Endothelial cell of umbilical vein (primary cell): ENCODE data around the gene ABCA3. TPM values are rescaled to one million over a fixed set of nuclear protein-coding genes. Genes with fewer than 3 reads are reported as not detected.

Experiments used
- BruUV-seq: library from RNA; stranded (reverse); fragments of 400-500 nt; replicated peaks from 2 replicates; lab custom pipeline; 2021; lab: Mats Ljungman, UMichigan
- CTCF ChIA-PET: fragments of 300-600, 350-600 bp; sonication (Branson Sonifier 250); formaldehyde crosslinking; loops from one replicate; lab custom pipeline; 2021; ENCODE audit warnings: antibody characterized with exemption, inconsistent platforms; lab: Charles Lee
- POLR2A ChIA-PET: fragments of 300-600, 350-600 bp; sonication (Branson Sonifier 250); formaldehyde crosslinking; loops from one replicate; lab custom pipeline; 2021; ENCODE audit warnings: antibody characterized with exemption, inconsistent platforms; lab: Charles Lee
- DNase-seq: peaks from one replicate; pipeline ENCODE4 v3.0.0-alpha.2; 2011; ENCODE audit warnings: low read depth, low spot score
- FAIRE-seq: peaks from 2 replicates; lab custom pipeline; 2011; peaks lifted over from hg19 to GRCh38; lab: Jason Lieb, UNC
- H2AFZ ChIP-seq: 2 replicates; pipeline ENCODE4 v1.6.0; 2012; ENCODE audit warnings: low read depth, low read length, control low read depth, inconsistent platforms
- H3K27ac ChIP-seq: 2 replicates; pipeline ENCODE4 v1.5.1; 2011; ENCODE audit warnings: low read depth, mild to moderate bottlenecking, control low read depth, low read length, moderate library complexity; ENCODE audit not compliant: insufficient read depth
- H3K27me3 ChIP-seq, 2 experiments: 2 replicates each; pipeline versions ENCODE4 v1.6.0 to v1.6.1; 2011; ENCODE audit warnings: low read length in 2 of 2, mixed read lengths in 1 of 2; ENCODE audit not compliant: control insufficient read depth in 2 of 2, insufficient read depth in 2 of 2
- H3K36me3 ChIP-seq, 2 experiments: 2 replicates in 1 of 2; 3 replicates in 1 of 2; pipeline ENCODE4 v1.5.1; 2011; ENCODE audit warnings: low read length in 2 of 2, mild to moderate bottlenecking in 1 of 2, moderate library complexity in 1 of 2; ENCODE audit not compliant: control insufficient read depth in 2 of 2, insufficient read depth in 2 of 2; ENCODE audit errors: extremely low read depth in 1 of 2
- H3K4me1 ChIP-seq: 3 replicates; pipeline ENCODE4 v1.5.1; 2011; ENCODE audit warnings: mild to moderate bottlenecking, low read length; ENCODE audit not compliant: control insufficient read depth, insufficient read depth; ENCODE audit errors: extremely low read depth
- H3K4me2 ChIP-seq: 2 replicates; pipeline ENCODE4 v1.6.1; 2011; ENCODE audit warnings: low read length, control low read depth, mixed read lengths; ENCODE audit not compliant: insufficient read depth
- H3K4me3 ChIP-seq, 3 experiments: fragments of 200-600 bp in 1 of 3; sonication (generic), shearing (Covaris generic) in 1 of 3; replicated peaks in 1 of 3; 2 replicates each; pipeline ENCODE4 v1.5.1; 2011 to 2016; ENCODE audit warnings: control low read depth in 3 of 3, low read length in 3 of 3, mild to moderate bottlenecking in 2 of 3, inconsistent platforms in 1 of 3, low read depth in 1 of 3, moderate library complexity in 1 of 3; ENCODE audit not compliant: insufficient read depth in 1 of 3
- H3K79me2 ChIP-seq: 2 replicates; pipeline ENCODE4 v1.6.0; 2012; ENCODE audit warnings: low read length, inconsistent platforms; ENCODE audit not compliant: control insufficient read depth, insufficient read depth
- H3K9ac ChIP-seq: replicated peaks from 2 replicates; pipeline ENCODE3; 2011; ENCODE audit warnings: low read length, control low read depth; ENCODE audit not compliant: insufficient read depth; ENCODE audit errors: extremely low read depth
- H3K9me1 ChIP-seq: replicated peaks from 3 replicates; pipeline ENCODE4 v1.6.0; 2011; ENCODE audit warnings: mild to moderate bottlenecking, low read length; ENCODE audit not compliant: control insufficient read depth, insufficient read depth; ENCODE audit errors: extremely low read depth
- H3K9me3 ChIP-seq: replicated peaks from 2 replicates; pipeline ENCODE4 v1.5.1; 2012; ENCODE audit warnings: low read length, inconsistent platforms; ENCODE audit not compliant: control insufficient read depth, insufficient read depth
- H4K20me1 ChIP-seq: replicated peaks from 2 replicates; pipeline ENCODE3; 2011; ENCODE audit warnings: mild to moderate bottlenecking, low read length; ENCODE audit not compliant: control insufficient read depth, insufficient read depth; ENCODE audit errors: extremely low read depth
- CTCF ChIP-seq, 2 donors: IDR thresholded peaks; 1 replicate in 1 of 2; 2 replicates in 1 of 2; pipeline ENCODE4 v1.5.1; 2011; ENCODE audit warnings: low read length in 2 of 2, mild to moderate bottlenecking in 2 of 2, moderate library complexity in 2 of 2, control low read depth in 1 of 2, inconsistent platforms in 1 of 2, low read depth in 1 of 2; ENCODE audit not compliant: insufficient read depth in 1 of 2; ENCODE audit errors: extremely low read depth in 1 of 2
- EZH2 ChIP-seq: IDR thresholded peaks from 2 replicates; pipeline ENCODE4 v1.6.1; 2012; ENCODE audit warnings: borderline replicate concordance, low read depth, mild to moderate bottlenecking, moderate library complexity, low read length, inconsistent platforms; ENCODE audit not compliant: severe bottlenecking
- FOS ChIP-seq: IDR thresholded peaks from 2 replicates; pipeline ENCODE4 v1.6.1; 2011; ENCODE audit warnings: mild to moderate bottlenecking, low read length, moderate library complexity, borderline replicate concordance; ENCODE audit not compliant: insufficient read depth
- GATA2 ChIP-seq: IDR thresholded peaks from 2 replicates; pipeline ENCODE4 v1.7.0; 2011; ENCODE audit warnings: low read depth, mild to moderate bottlenecking, moderate library complexity, mixed read lengths, low read length; ENCODE audit not compliant: insufficient read length, insufficient read depth
- JUN ChIP-seq: IDR thresholded peaks from 2 replicates; pipeline ENCODE4 v1.6.1; 2011; ENCODE audit warnings: borderline replicate concordance, low read depth; ENCODE audit not compliant: insufficient read length, insufficient read depth
- MAX ChIP-seq: IDR thresholded peaks from 2 replicates; pipeline ENCODE4 v1.6.1; 2011; ENCODE audit not compliant: insufficient read depth, insufficient read length
- MYC ChIP-seq: IDR thresholded peaks from one replicate; pipeline ENCODE4 v1.6.1; 2011; ENCODE audit warnings: mild to moderate bottlenecking, low read depth, low read length
- POLR2A ChIP-seq: IDR thresholded peaks from 2 replicates; pipeline ENCODE4 v1.6.1; 2012; ENCODE audit warnings: low read depth, mild to moderate bottlenecking, control low read depth, low read length
- POLR2AphosphoS5 ChIP-seq: IDR thresholded peaks from 2 replicates; pipeline ENCODE4 v1.6.1; 2012; ENCODE audit warnings: low read depth, mild to moderate bottlenecking, control low read depth, low read length, moderate library complexity; ENCODE audit not compliant: insufficient read depth
- dilution Hi-C: fragments of 300-500 bp; cut with MboI; formaldehyde crosslinking; loops from one replicate; pipeline ENCODE4 v1.15.0; 2019; ENCODE audit warnings: low sequenced_read_pairs; ENCODE audit not compliant: extremely low pct_ligation_motif_present
- intact Hi-C: fragments of 100-400 bp; cut with micrococcal nuclease; formaldehyde crosslinking; loops from one replicate; pipeline ENCODE4 v1.10.0; 2022
- polyA plus RNA-seq, 4 experiments: library from polyadenylated mRNA; depleted of rRNA in 3 of 4; stranded (reverse) in 3 of 4; unstranded in 1 of 4; fragments of >200 nt; gene quantifications; 2 replicates each; pipeline versions ENCODE4 v1.2.1 to v1.2.3, GENCODE V29; 2011 to 2012; ENCODE audit warnings: missing spikeins in 1 of 4
- total RNA-seq: library from RNA; stranded (reverse); gene quantifications from 2 replicates; pipeline ENCODE4 v1.2.3, GENCODE V29; 2021

The ABCA3 gene
- total and polyA plus RNA-seq, 2 donors (not counting 3 experiments of a cell fraction or from before 2014, with no cell fraction given): 13.5 to 36.0 TPM

- H3K27me3 ChIP-seq: no peaks in the 10 kb centered on the region
- ChIA-PET POLR2A (no interaction called here), CTCF (no interaction called here)
- DNase-seq: no peak
- no TSS peak for BruUV-seq
- TF ChIP-seq POLR2A (no peak), FOS (no peak), MYC (no peak), JUN (no peak), GATA2 (no peak), POLR2AphosphoS5 (no peak), EZH2 (no peak), MAX (no peak), CTCF (IDR thresholded peaks at IDR 0.05; ENCODE audit: extremely low read depth in 1 of 2, insufficient read depth in 1 of 2, low read depth in 1 of 2, low read length in 2 of 2) (no peak)
- intact Hi-C loops: no loop called here
- no peak overlapping the region for H3K4me3 ChIP-seq
- H4K20me1 ChIP-seq: no peaks in the 10 kb centered on the region
- no peak overlapping the region for H2AFZ ChIP-seq
- no peak overlapping the region for H3K27ac ChIP-seq
- no peak overlapping the region for H3K9ac ChIP-seq
- no peaks in the 10 kb centered on the region for H3K79me2 ChIP-seq
- no peaks in the 10 kb centered on the region for H3K9me3 ChIP-seq
- peaks cover 0 to 16% of the 10 kb centered on the region in 2 experiments for H3K36me3 ChIP-seq
- H3K4me2 ChIP-seq: no peak overlapping the region
- no peak for FAIRE-seq
- dilution Hi-C loops: no loop called here
- H3K9me1 ChIP-seq: no peaks in the 10 kb centered on the region
- H3K4me1 ChIP-seq: no peaks in the 10 kb centered on the region
These were observed 15.3 kb downstream of the ABCA3 start for GRCh38 chr16:2325181-2325580.
